IMR-90 (cell line): ENCODE data around the gene NUDT1.

ENCODE experiments used
- FOS ChIP-seq: fragments of 150-350 bp; IDR thresholded peaks from 2 replicates; pipeline ENCODE4 v1.6.1; 2016; ENCODE audit warnings: low read depth, low read length
- NFE2L2 ChIP-seq: fragments of 150-350 bp; IDR thresholded peaks from 2 replicates; pipeline ENCODE4 v1.6.1; 2016; ENCODE audit warnings: low read depth, mild to moderate bottlenecking, low read length
- POLR2A ChIP-seq: IDR thresholded peaks from 2 replicates; pipeline ENCODE4 v1.6.1; 2012; ENCODE audit warnings: mild to moderate bottlenecking, low read depth, low read length
- RCOR1 ChIP-seq: IDR thresholded peaks from 2 replicates; pipeline ENCODE4 v1.6.1; 2012; ENCODE audit warnings: mild to moderate bottlenecking, low read length, improper control_type of control experiment; ENCODE audit not compliant: insufficient replicate concordance
- TF ChIP-seq, protein P1 (sequence below): conservative IDR thresholded peaks from 2 replicates; pipeline ENCODE4 v1.5.1; 2012; ENCODE audit warnings: mild to moderate bottlenecking, low read depth, low read length, improper control_type of control experiment
- TF ChIP-seq, protein P2 (sequence below): fragments of 150-350 bp; IDR thresholded peaks from 2 replicates; pipeline ENCODE4 v1.6.1; 2016; ENCODE audit warnings: low read depth, mild to moderate bottlenecking, low read length, moderate library complexity, borderline replicate concordance

- TF ChIP-seq, protein P1, sequence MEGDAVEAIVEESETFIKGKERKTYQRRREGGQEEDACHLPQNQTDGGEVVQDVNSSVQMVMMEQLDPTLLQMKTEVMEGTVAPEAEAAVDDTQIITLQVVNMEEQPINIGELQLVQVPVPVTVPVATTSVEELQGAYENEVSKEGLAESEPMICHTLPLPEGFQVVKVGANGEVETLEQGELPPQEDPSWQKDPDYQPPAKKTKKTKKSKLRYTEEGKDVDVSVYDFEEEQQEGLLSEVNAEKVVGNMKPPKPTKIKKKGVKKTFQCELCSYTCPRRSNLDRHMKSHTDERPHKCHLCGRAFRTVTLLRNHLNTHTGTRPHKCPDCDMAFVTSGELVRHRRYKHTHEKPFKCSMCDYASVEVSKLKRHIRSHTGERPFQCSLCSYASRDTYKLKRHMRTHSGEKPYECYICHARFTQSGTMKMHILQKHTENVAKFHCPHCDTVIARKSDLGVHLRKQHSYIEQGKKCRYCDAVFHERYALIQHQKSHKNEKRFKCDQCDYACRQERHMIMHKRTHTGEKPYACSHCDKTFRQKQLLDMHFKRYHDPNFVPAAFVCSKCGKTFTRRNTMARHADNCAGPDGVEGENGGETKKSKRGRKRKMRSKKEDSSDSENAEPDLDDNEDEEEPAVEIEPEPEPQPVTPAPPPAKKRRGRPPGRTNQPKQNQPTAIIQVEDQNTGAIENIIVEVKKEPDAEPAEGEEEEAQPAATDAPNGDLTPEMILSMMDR, result no peak
- TF ChIP-seq NFE2L2, result no peak
- no peak for TF ChIP-seq POLR2A
- no peak for TF ChIP-seq RCOR1
- TF ChIP-seq FOS, result no peak
- TF ChIP-seq, protein P2, sequence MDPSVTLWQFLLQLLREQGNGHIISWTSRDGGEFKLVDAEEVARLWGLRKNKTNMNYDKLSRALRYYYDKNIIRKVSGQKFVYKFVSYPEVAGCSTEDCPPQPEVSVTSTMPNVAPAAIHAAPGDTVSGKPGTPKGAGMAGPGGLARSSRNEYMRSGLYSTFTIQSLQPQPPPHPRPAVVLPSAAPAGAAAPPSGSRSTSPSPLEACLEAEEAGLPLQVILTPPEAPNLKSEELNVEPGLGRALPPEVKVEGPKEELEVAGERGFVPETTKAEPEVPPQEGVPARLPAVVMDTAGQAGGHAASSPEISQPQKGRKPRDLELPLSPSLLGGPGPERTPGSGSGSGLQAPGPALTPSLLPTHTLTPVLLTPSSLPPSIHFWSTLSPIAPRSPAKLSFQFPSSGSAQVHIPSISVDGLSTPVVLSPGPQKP, result no peak
Measured at GRCh38 chr7:2260820-2261219, 18.8 kb downstream of the NUDT1 start.
